PC-9 (cell line): ENCODE measurements around the gene TNN. TPM values are rescaled to one million over a fixed set of nuclear protein-coding genes. Genes with fewer than 3 reads are reported as not detected.
"Not testable (repeated sequence)": the region's sequence is repeated elsewhere in the genome, so short reads cannot be mapped to it uniquely, and the experiment has no call there.

ENCODE experiments used
- BruUV-seq: library from RNA; stranded (reverse); fragments of 400-500 nt; replicated peaks from 2 replicates; lab custom pipeline; 2021; lab: Mats Ljungman, UMichigan
- CTCF ChIA-PET: fragments of 300-600 bp; sonication (Branson Sonifier 250); formaldehyde crosslinking; loops from one replicate; lab custom pipeline; 2022; ENCODE audit warnings: antibody characterized with exemption; lab: Charles Lee
- POLR2A ChIA-PET: fragments of 300-600 bp; sonication (Branson Sonifier 250); formaldehyde crosslinking; loops from one replicate; lab custom pipeline; 2022; ENCODE audit warnings: antibody characterized with exemption; ENCODE audit not compliant: unreplicated experiment; lab: Charles Lee
- DNase-seq, 2 experiments: peaks; one replicate each; pipeline versions ENCODE4 v3.0.0 to v3.0.0-alpha.2; 2015 to 2022; ENCODE audit warnings: mixed read lengths in 1 of 2
- H2AFZ ChIP-seq: fragments of 200-600 bp; sonication (generic); 2 replicates; pipeline ENCODE4 v1.8.1; 2017; ENCODE audit warnings: antibody characterized with exemption
- H3F3A ChIP-seq: fragments of 200-600 bp; sonication (generic); 2 replicates; pipeline ENCODE4 v1.8.1; 2017; ENCODE audit warnings: antibody characterized with exemption, mild to moderate bottlenecking, low read depth; ENCODE audit not compliant: insufficient read depth
- H3K27ac ChIP-seq: fragments of 200-600 bp; sonication (generic); 2 replicates; pipeline ENCODE4 v1.6.1; 2016; ENCODE audit warnings: mixed run types
- H3K27me3 ChIP-seq: fragments of 200-600 bp; sonication (generic); 2 replicates; pipeline ENCODE4 v1.6.1; 2016; ENCODE audit warnings: low read depth, mixed run types; ENCODE audit not compliant: insufficient read depth
- H3K36me3 ChIP-seq: fragments of 200-600 bp; sonication (generic); 2 replicates; pipeline ENCODE4 v1.6.1; 2016; ENCODE audit warnings: low read depth, mixed run types
- H3K4me1 ChIP-seq: fragments of 200-600 bp; sonication (generic); replicated peaks from 2 replicates; pipeline ENCODE4 v1.6.1; 2016; ENCODE audit warnings: mixed run types; ENCODE audit not compliant: insufficient read depth
- H3K4me2 ChIP-seq: fragments of 200-600 bp; sonication (generic); 2 replicates; pipeline ENCODE4 v1.6.1; 2017; ENCODE audit warnings: mixed run types
- H3K4me3 ChIP-seq: fragments of 200-600 bp; sonication (generic); 2 replicates; pipeline ENCODE4 v1.6.1; 2016; ENCODE audit warnings: mixed run types
- H3K79me2 ChIP-seq: fragments of 200-600 bp; sonication (generic); 2 replicates; pipeline ENCODE4 v1.6.1; 2017; ENCODE audit warnings: low read depth, mixed run types
- H3K9me2 ChIP-seq: fragments of 200-600 bp; sonication (generic); 2 replicates; pipeline ENCODE4 v1.8.1; 2017; ENCODE audit warnings: mild to moderate bottlenecking; ENCODE audit not compliant: insufficient read depth
- H3K9me3 ChIP-seq: fragments of 200-600 bp; sonication (generic); 2 replicates; pipeline ENCODE4 v1.8.1; 2016; ENCODE audit warnings: low read depth; ENCODE audit not compliant: insufficient read depth
- H4K20me1 ChIP-seq: fragments of 200-600 bp; sonication (generic); 2 replicates; pipeline ENCODE4 v1.8.1; 2017; ENCODE audit not compliant: insufficient read depth
- CTCF ChIP-seq: fragments of 200-600 bp; sonication (generic); conservative IDR thresholded peaks from 2 replicates; pipeline ENCODE4 v1.6.1; 2017; ENCODE audit warnings: mixed run types, antibody characterized with exemption, mild to moderate bottlenecking, moderate library complexity
- EZH2 ChIP-seq: fragments of 200-600 bp; sonication (generic); IDR thresholded peaks from 2 replicates; pipeline ENCODE4 v1.8.0; 2017; ENCODE audit warnings: antibody characterized with exemption, low read depth
- intact Hi-C: fragments of 100-400 bp; cut with micrococcal nuclease; formaldehyde crosslinking; loops from one replicate; pipeline ENCODE4 v1.10.0; 2022; ENCODE audit not compliant: unreplicated experiment
- total RNA-seq: library from RNA; stranded (reverse); gene quantifications from 2 replicates; pipeline ENCODE4 v1.2.3, GENCODE V29; 2021

TNN gene
- total RNA-seq, 1 experiment from 2014 or later: not detected

- no peak overlapping the region for H2AFZ ChIP-seq
- no peaks in the 10 kb centered on the region for H3K36me3 ChIP-seq
- BruUV-seq: no TSS peak
- no peaks in the 10 kb centered on the region for H3K9me2 ChIP-seq
- H3K27me3 ChIP-seq: no peaks in the 10 kb centered on the region; the same call in 1 of the 2 replicates
- no peaks in the 10 kb centered on the region for H3K79me2 ChIP-seq
- no peaks in the 10 kb centered on the region for H3K4me1 ChIP-seq
- H3F3A ChIP-seq: no peaks in the 10 kb centered on the region
- no peak overlapping the region for H3K4me2 ChIP-seq
- H3K4me3 ChIP-seq: no peak overlapping the region
- ChIA-PET POLR2A (no interaction called here), CTCF (no interaction called here)
- H3K27ac ChIP-seq: no peak overlapping the region
- intact Hi-C loops: no loop called here
- no peaks in the 10 kb centered on the region for H3K9me3 ChIP-seq
- DNase-seq: no peak
- TF ChIP-seq EZH2: no peak
- no peak for TF ChIP-seq CTCF
- no peaks in the 10 kb centered on the region for H4K20me1 ChIP-seq
Observed at GRCh38 chr1:175095978-175096607, 28.5 kb downstream of the TNN start.

GRCh38 chr1:175097361-175097760 lies 29.7 kb downstream of the TNN start:
- no TSS peak for BruUV-seq
- TF ChIP-seq CTCF (no peak), EZH2 (no peak)
- DNase-seq: no peak
- Histone ChIP-seq H3K4me1 (no peaks in the 10 kb centered on the region), H3K79me2 (no peaks in the 10 kb centered on the region), H3K4me3 (no peak overlapping the region), H3F3A (no peaks in the 10 kb centered on the region), H3K27ac (no peak overlapping the region), H3K36me3 (no peaks in the 10 kb centered on the region), H4K20me1 (no peaks in the 10 kb centered on the region), H3K9me2 (no peaks in the 10 kb centered on the region), H2AFZ (no peak overlapping the region), H3K4me2 (no peak overlapping the region), H3K27me3 (no peaks in the 10 kb centered on the region; the same call in 1 of the 2 replicates), H3K9me3 (no peaks in the 10 kb centered on the region)
- intact Hi-C loops: no loop called here
- ChIA-PET CTCF (no interaction called here), POLR2A (interaction anchor here (0.7 kb wide), 1 partner anchor 14 kb away, joined by 4 read pairs; no protein-coding TSS in a partner anchor)

- H3K4me2 ChIP-seq: no peak overlapping the region
- no peaks in the 10 kb centered on the region for H3K79me2 ChIP-seq
- H3F3A ChIP-seq: no peaks in the 10 kb centered on the region
- H3K27me3 ChIP-seq: no peaks in the 10 kb centered on the region
- H2AFZ ChIP-seq: no peak overlapping the region
- CTCF ChIA-PET: no interaction called here
- BruUV-seq: no TSS peak
- POLR2A ChIA-PET: no interaction called here
- H4K20me1 ChIP-seq: no peaks in the 10 kb centered on the region
- H3K4me3 ChIP-seq: no peak overlapping the region
- DNase-seq: no peak
- TF ChIP-seq CTCF: no peak
- TF ChIP-seq EZH2: no peak
- H3K9me3 ChIP-seq: no peaks in the 10 kb centered on the region
- no peak overlapping the region for H3K27ac ChIP-seq
- no peaks in the 10 kb centered on the region for H3K9me2 ChIP-seq
- no peaks in the 10 kb centered on the region for H3K4me1 ChIP-seq
- intact Hi-C loops: no loop called here
- H3K36me3 ChIP-seq: no peaks in the 10 kb centered on the region
Observed at GRCh38 chr1:175099916-175100315, 32.3 kb downstream of the TNN start.

- intact Hi-C loops, H3K9me3 ChIP-seq, H3K79me2 ChIP-seq, H3F3A ChIP-seq, H3K36me3 ChIP-seq, H3K4me2 ChIP-seq, H3K9me2 ChIP-seq, H3K27ac ChIP-seq, BruUV-seq, H3K4me3 ChIP-seq, H3K4me1 ChIP-seq, H4K20me1 ChIP-seq, H3K27me3 ChIP-seq, DNase-seq, H2AFZ ChIP-seq, POLR2A ChIA-PET, CTCF ChIA-PET: not testable (repeated sequence)
Observed at GRCh38 chr1:175102166-175102565, 34.5 kb downstream of the TNN start.

- H3K4me3 ChIP-seq, intact Hi-C loops, DNase-seq: not testable (repeated sequence)
Observed at GRCh38 chr1:175106536-175106935, 38.9 kb downstream of the TNN start.

More at GRCh38 chr1:175106536-175106935, 38.9 kb downstream of the TNN start:
- H3K36me3 ChIP-seq, BruUV-seq, H3F3A ChIP-seq, H3K79me2 ChIP-seq, H3K4me2 ChIP-seq, H2AFZ ChIP-seq, POLR2A ChIA-PET, CTCF ChIA-PET, H3K9me3 ChIP-seq, H3K4me1 ChIP-seq, H4K20me1 ChIP-seq, H3K27me3 ChIP-seq, H3K9me2 ChIP-seq, H3K27ac ChIP-seq: not testable (repeated sequence)
